ENCODE results near the gene FKBP1A. TPM values are rescaled to one million over a fixed set of nuclear protein-coding genes. Genes with fewer than 3 reads are reported as not detected.
A peak's percentile ranks its signal among the peaks of the same experiment; 100 is the strongest.

The FKBP1A gene
- polyA plus RNA-seq, 1 of the 3 experiments (the other 2 are of a cell fraction): 362 TPM

DNA sequence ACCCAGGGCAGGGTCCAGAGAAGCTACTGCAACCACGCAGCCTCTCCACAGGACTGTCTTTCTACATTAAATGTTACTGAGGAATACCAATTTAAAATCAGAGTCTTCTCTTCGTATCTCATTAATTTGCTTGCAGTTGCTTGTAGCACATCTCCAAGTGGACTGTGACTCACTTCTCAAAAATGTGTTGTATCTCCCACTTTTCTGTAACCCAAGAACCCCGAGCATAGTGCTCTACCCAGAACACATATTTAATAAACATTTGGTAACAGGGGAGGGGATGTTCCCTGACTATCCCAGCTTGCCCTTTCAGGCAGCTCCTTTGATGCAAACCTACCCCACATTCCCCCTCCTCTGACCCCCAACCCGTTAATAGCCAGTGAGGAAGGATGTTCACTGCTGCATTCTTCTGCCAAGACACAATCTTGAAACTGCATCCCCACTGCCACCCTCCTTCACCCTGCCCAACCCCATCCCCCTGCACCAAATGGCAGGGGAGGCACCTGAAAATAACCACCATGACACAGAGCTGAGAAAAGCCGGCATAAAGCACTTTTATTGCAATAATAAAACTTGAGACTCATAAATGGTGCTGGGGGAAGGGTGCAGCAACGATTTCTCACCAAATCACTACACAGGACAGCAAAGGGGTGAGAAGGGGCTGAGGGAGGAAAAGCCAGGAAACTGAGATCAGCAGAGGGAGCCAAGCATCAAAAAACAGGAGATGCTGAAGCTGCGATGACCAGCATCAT is 24.2 kb downstream of the FKBP1A start:
- Histone ChIP-seq H2AFZ (ENCODE audit: low read depth) (no peak overlapping the region), H3K79me2 (ENCODE audit: insufficient read depth) (peaks cover 36% of the 10 kb centered on the region), H3K4me3 (ENCODE audit: low read depth in 2 of 2, low read length in 1 of 2) (no peak overlapping the region), H3K9me3 (no peaks in the 10 kb centered on the region), H3K4me2 (no peak overlapping the region), H3K27ac (ENCODE audit: low read depth in 2 of 2, low read length in 1 of 2) (peak overlapping the region in 1 of 2 experiments; percentile 31; a peak in 1 of 4 replicates), H3F3A (replicated peaks; ENCODE audit: insufficient read depth) (peaks cover 5% of the 10 kb centered on the region), H3K27me3 (ENCODE audit: insufficient read depth) (no peaks in the 10 kb centered on the region), H3K9ac (no peak overlapping the region), H3K4me1 (ENCODE audit: control insufficient read depth in 1 of 2, insufficient read depth in 2 of 2, low read depth in 1 of 2, low read length in 1 of 2) (peaks cover under 1 to 15% of the 10 kb centered on the region in 2 experiments; a peak in 2 of 4 replicates), H3K36me3 (replicated peaks in 1 of 2; ENCODE audit: control insufficient read depth in 1 of 2, insufficient read depth in 2 of 2, low read length in 1 of 2) (peaks cover 31 to 52% of the 10 kb centered on the region in 2 experiments), H4K20me1 (ENCODE audit: insufficient read depth) (no peaks in the 10 kb centered on the region), H3K9me2 (no peaks in the 10 kb centered on the region)
- POLR2A ChIA-PET: no interaction called here
- TF ChIP-seq JUND (IDR thresholded peaks at IDR 0.05) (no peak; the same call in 1 of the 2 replicates), SMC3 (IDR thresholded peaks at IDR 0.05; ENCODE audit: low read depth, low read length) (no peak), FOSL2 (IDR thresholded peaks at IDR 0.05; ENCODE audit: borderline replicate concordance, low read depth) (peak; percentile 30; the same call in 1 of the 2 replicates)
- TF ChIP-seq, protein P1, sequence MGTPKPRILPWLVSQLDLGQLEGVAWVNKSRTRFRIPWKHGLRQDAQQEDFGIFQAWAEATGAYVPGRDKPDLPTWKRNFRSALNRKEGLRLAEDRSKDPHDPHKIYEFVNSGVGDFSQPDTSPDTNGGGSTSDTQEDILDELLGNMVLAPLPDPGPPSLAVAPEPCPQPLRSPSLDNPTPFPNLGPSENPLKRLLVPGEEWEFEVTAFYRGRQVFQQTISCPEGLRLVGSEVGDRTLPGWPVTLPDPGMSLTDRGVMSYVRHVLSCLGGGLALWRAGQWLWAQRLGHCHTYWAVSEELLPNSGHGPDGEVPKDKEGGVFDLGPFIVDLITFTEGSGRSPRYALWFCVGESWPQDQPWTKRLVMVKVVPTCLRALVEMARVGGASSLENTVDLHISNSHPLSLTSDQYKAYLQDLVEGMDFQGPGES (IDR thresholded peaks at IDR 0.05; ENCODE audit: low read depth, low read length): no peak
- WGBS (ENCODE audit: low lambda C conversion rate): 82% methylated on average over 7 of the region's 7 CpGs
- no peak for DNase-seq
- CTCF ChIA-PET: no interaction called here

DNA sequence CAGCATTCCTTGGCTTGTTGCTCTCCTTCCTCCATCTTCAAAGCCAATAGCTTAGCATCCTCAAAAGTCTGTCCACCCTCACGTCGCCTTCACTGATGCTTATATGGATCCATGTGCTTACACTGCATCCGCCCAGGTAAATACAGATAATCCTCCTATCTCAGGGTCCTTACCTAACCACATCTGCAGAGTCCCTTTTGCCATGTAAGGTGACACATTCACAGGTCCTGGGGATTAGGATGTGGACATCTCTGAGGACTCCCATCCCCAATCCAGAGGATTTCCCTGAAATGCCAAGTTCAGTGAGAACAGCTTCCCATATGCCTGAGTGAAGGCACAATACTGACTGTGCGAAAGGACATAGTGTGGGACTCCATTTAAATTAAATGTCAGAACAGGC is 25.4 kb downstream of the FKBP1A start:
- Histone ChIP-seq H3K4me1 (ENCODE audit: control insufficient read depth in 1 of 2, insufficient read depth in 2 of 2, low read depth in 1 of 2, low read length in 1 of 2) (peaks cover 0 to 15% of the 10 kb centered on the region in 2 experiments; a peak in 2 of 4 replicates), H3K27ac (ENCODE audit: low read depth in 2 of 2, low read length in 1 of 2) (no peak overlapping the region), H3K9ac (no peak overlapping the region), H3K27me3 (ENCODE audit: insufficient read depth) (no peaks in the 10 kb centered on the region), H3K79me2 (ENCODE audit: insufficient read depth) (peaks cover 24% of the 10 kb centered on the region), H3K9me3 (no peaks in the 10 kb centered on the region), H3F3A (replicated peaks; ENCODE audit: insufficient read depth) (peaks cover 5% of the 10 kb centered on the region), H3K9me2 (no peaks in the 10 kb centered on the region), H3K4me2 (no peak overlapping the region), H3K4me3 (ENCODE audit: low read depth in 2 of 2, low read length in 1 of 2) (no peak overlapping the region), H2AFZ (ENCODE audit: low read depth) (no peak overlapping the region), H4K20me1 (ENCODE audit: insufficient read depth) (no peaks in the 10 kb centered on the region), H3K36me3 (replicated peaks in 1 of 2; ENCODE audit: control insufficient read depth in 1 of 2, insufficient read depth in 2 of 2, low read length in 1 of 2) (peaks cover 26 to 40% of the 10 kb centered on the region in 2 experiments)
- DNase-seq: no peak
- TF ChIP-seq FOXJ3 (CRISPR knock-in tag; IDR thresholded peaks at IDR 0.05): no peak
- TF ChIP-seq SMC3 (IDR thresholded peaks at IDR 0.05; ENCODE audit: low read depth, low read length): no peak
- TF ChIP-seq JUND (IDR thresholded peaks at IDR 0.05): no peak
- TF ChIP-seq, protein P1 (IDR thresholded peaks at IDR 0.05; ENCODE audit: low read depth, low read length): no peak
- TF ChIP-seq NRF1 (IDR thresholded peaks at IDR 0.05; ENCODE audit: low read depth, low read length): no peak
- CTCF ChIA-PET: no interaction called here
- POLR2A ChIA-PET: no interaction called here
- 95% methylated on average over 4 of the region's 4 CpGs for WGBS (ENCODE audit: low lambda C conversion rate)

DNA sequence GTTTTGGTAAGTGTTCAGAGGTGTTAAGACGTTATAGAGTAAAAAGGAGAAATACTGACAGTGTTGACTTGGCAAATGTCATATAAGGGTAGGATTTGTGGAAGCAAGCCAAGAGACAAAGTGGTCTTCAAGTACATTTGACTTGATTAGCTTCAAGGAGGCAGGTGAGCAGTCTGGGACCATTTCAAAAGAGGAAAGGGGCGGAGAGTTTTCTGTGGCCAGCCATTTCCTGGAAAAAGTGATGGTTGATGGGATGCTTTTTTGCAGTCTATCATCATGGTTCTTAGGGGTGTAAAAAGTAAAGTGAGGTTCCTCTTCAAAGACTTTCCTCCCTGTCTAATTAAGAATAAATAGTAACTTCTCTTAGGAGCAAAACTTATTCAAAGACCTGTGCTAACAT is 28.7 kb downstream of the FKBP1A start:
- peaks cover 36 to 38% of the 10 kb centered on the region in 2 experiments for H3K36me3 ChIP-seq (replicated peaks in 1 of 2; ENCODE audit: control insufficient read depth in 1 of 2, insufficient read depth in 2 of 2, low read length in 1 of 2)
- peaks cover 0 to 10% of the 10 kb centered on the region in 2 experiments; a peak in 2 of 4 replicates for H3K4me1 ChIP-seq (ENCODE audit: control insufficient read depth in 1 of 2, insufficient read depth in 2 of 2, low read depth in 1 of 2, low read length in 1 of 2)
- 93% methylated on average over 2 of the region's 2 CpGs for WGBS (ENCODE audit: low lambda C conversion rate)
- no peak overlapping the region for H3K4me2 ChIP-seq
- ChIA-PET CTCF (no interaction called here), POLR2A (no interaction called here)
- H3K27me3 ChIP-seq (ENCODE audit: insufficient read depth): no peaks in the 10 kb centered on the region
- H3K4me3 ChIP-seq (ENCODE audit: low read depth in 2 of 2, low read length in 1 of 2): no peak overlapping the region
- no peak overlapping the region for H3K27ac ChIP-seq (ENCODE audit: low read depth in 2 of 2, low read length in 1 of 2)
- peaks cover 15% of the 10 kb centered on the region; the same call in 1 of the 2 replicates for H3K79me2 ChIP-seq (ENCODE audit: insufficient read depth)
- no peaks in the 10 kb centered on the region for H4K20me1 ChIP-seq (ENCODE audit: insufficient read depth)
- peaks cover 5% of the 10 kb centered on the region for H3F3A ChIP-seq (replicated peaks; ENCODE audit: insufficient read depth)
- H3K9me2 ChIP-seq: no peaks in the 10 kb centered on the region
- no peak overlapping the region for H2AFZ ChIP-seq (ENCODE audit: low read depth)
- H3K9me3 ChIP-seq: no peaks in the 10 kb centered on the region
- DNase-seq: no peak
- H3K9ac ChIP-seq: no peak overlapping the region
- TF ChIP-seq, protein P2, sequence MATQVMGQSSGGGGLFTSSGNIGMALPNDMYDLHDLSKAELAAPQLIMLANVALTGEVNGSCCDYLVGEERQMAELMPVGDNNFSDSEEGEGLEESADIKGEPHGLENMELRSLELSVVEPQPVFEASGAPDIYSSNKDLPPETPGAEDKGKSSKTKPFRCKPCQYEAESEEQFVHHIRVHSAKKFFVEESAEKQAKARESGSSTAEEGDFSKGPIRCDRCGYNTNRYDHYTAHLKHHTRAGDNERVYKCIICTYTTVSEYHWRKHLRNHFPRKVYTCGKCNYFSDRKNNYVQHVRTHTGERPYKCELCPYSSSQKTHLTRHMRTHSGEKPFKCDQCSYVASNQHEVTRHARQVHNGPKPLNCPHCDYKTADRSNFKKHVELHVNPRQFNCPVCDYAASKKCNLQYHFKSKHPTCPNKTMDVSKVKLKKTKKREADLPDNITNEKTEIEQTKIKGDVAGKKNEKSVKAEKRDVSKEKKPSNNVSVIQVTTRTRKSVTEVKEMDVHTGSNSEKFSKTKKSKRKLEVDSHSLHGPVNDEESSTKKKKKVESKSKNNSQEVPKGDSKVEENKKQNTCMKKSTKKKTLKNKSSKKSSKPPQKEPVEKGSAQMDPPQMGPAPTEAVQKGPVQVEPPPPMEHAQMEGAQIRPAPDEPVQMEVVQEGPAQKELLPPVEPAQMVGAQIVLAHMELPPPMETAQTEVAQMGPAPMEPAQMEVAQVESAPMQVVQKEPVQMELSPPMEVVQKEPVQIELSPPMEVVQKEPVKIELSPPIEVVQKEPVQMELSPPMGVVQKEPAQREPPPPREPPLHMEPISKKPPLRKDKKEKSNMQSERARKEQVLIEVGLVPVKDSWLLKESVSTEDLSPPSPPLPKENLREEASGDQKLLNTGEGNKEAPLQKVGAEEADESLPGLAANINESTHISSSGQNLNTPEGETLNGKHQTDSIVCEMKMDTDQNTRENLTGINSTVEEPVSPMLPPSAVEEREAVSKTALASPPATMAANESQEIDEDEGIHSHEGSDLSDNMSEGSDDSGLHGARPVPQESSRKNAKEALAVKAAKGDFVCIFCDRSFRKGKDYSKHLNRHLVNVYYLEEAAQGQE (IDR thresholded peaks at IDR 0.05; ENCODE audit: low read depth, low read length): no peak
- TF ChIP-seq MEF2A (IDR thresholded peaks at IDR 0.05; ENCODE audit: borderline replicate concordance, low read depth) (no peak), GABPA (IDR thresholded peaks at IDR 0.05; ENCODE audit: low read depth) (no peak), FOXJ3 (CRISPR knock-in tag; IDR thresholded peaks at IDR 0.05) (no peak), CHD2 (IDR thresholded peaks at IDR 0.05; ENCODE audit: low read length, partially characterized antibody) (no peak)
- TF ChIP-seq, protein P3, sequence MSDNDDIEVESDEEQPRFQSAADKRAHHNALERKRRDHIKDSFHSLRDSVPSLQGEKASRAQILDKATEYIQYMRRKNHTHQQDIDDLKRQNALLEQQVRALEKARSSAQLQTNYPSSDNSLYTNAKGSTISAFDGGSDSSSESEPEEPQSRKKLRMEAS (IDR thresholded peaks at IDR 0.05; ENCODE audit: low read depth): no peak
- TF ChIP-seq, protein P4, sequence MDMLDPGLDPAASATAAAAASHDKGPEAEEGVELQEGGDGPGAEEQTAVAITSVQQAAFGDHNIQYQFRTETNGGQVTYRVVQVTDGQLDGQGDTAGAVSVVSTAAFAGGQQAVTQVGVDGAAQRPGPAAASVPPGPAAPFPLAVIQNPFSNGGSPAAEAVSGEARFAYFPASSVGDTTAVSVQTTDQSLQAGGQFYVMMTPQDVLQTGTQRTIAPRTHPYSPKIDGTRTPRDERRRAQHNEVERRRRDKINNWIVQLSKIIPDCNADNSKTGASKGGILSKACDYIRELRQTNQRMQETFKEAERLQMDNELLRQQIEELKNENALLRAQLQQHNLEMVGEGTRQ (IDR thresholded peaks at IDR 0.05; ENCODE audit: borderline replicate concordance, low read depth, low read length): no peak

Data from SK-N-SH (cell line).